Vagina (tissue), 2 donors: ENCODE data around the gene HNRNPA3.

Experiments used
- CTCF ChIP-seq, 3 experiments: fragments of 450-650 bp in 2 of 3; fragments of 200-600 bp in 1 of 3; sonication (generic) in 1 of 3; IDR thresholded peaks; one replicate each; pipeline ENCODE4 v1.5.1; 2017 to 2019; ENCODE audit warnings: antibody characterized with exemption in 3 of 3, mild to moderate bottlenecking in 2 of 3, moderate library complexity in 2 of 3
- POLR2A ChIP-seq, 2 donors: fragments of 450-650 bp; IDR thresholded peaks; one replicate each; pipeline ENCODE4 v1.6.1; 2017; ENCODE audit warnings: antibody characterized with exemption in 2 of 2, mild to moderate bottlenecking in 2 of 2, moderate library complexity in 2 of 2
- POLR2AphosphoS5 ChIP-seq, 2 donors: sonication (generic); formaldehyde crosslinking; IDR thresholded peaks; one replicate each; pipeline ENCODE4 v1.9.0; 2017; ENCODE audit warnings: antibody characterized with exemption in 2 of 2, mild to moderate bottlenecking in 2 of 2, low read depth in 1 of 2; ENCODE audit not compliant: insufficient read depth in 1 of 2

- TF ChIP-seq CTCF (IDR thresholded peaks at IDR 0.05) (no peak), POLR2A (IDR thresholded peaks at IDR 0.05) (no peak), POLR2AphosphoS5 (IDR thresholded peaks at IDR 0.05; ENCODE audit: insufficient read depth in 1 of 2, low read depth in 1 of 2) (no peak)
Observed at GRCh38 chr2:177188482-177189469, 23.8 kb upstream of the HNRNPA3 start.
